A549 (cell line): Measurements from ENCODE around the gene TNS1. TPM values are rescaled to one million over a fixed set of nuclear protein-coding genes. Genes with fewer than 3 reads are reported as not detected.
A peak's percentile ranks its signal among the peaks of the same experiment; 100 is the strongest.
"Not testable (repeated sequence)": the region's sequence is repeated elsewhere in the genome, so short reads cannot be mapped to it uniquely, and the experiment has no call there.

Source experiments
- ATAC-seq, 2 experiments: fragments of 200-7000 bp in 1 of 2; fragments of >200 bp in 1 of 2; cut with Nextera tagmentation in 1 of 2; cut with Tn5 transposase in 1 of 2; 3 replicates each; pipeline versions ENCODE4 v1.8.0 to v1.9.1; 2018 to 2020; ENCODE audit warnings: mild to moderate bottlenecking in 1 of 2, moderate library complexity in 1 of 2
- CTCF ChIA-PET: fragments of 300-600 bp; sonication (Branson Sonifier 250); formaldehyde crosslinking; extraction: SDS; loops from one replicate; lab custom pipeline; 2021; ENCODE audit warnings: antibody characterized with exemption, inconsistent platforms; lab: Yijun Ruan, JAX
- POLR2A ChIA-PET: fragments of 350-600 bp; formaldehyde crosslinking; extraction: SDS; loops from one replicate; lab custom pipeline; 2021; ENCODE audit warnings: antibody characterized with exemption, inconsistent platforms; lab: Yijun Ruan, JAX
- DNase-seq, 2 experiments: peaks; one replicate each; pipeline versions ENCODE4 v3.0.0 to v3.0.0-alpha.2; 2011 to 2016; ENCODE audit warnings: low read depth in 1 of 2, low spot score in 1 of 2
- FAIRE-seq: peaks from 2 replicates; lab custom pipeline; 2011; peaks lifted over from hg19 to GRCh38; lab: Jason Lieb, UNC
- H3K27ac ChIP-seq, 2 experiments: fragments of >200 bp; sonication (Bioruptor Twin); formaldehyde crosslinking; 3 replicates each; pipeline ENCODE4 v1.5.1; 2016 to 2017
- H3K4me1 ChIP-seq: fragments of >200 bp; sonication (Bioruptor Twin); formaldehyde crosslinking; 3 replicates; pipeline ENCODE4 v1.6.1; 2016
- H3K4me2 ChIP-seq: fragments of >200 bp; sonication (Bioruptor Twin); formaldehyde crosslinking; 3 replicates; pipeline ENCODE4 v1.6.1; 2016
- H3K4me3 ChIP-seq: fragments of >200 bp; sonication (Bioruptor Twin); formaldehyde crosslinking; 3 replicates; pipeline ENCODE4 v1.5.1; 2016
- H3K9me3 ChIP-seq: fragments of >200 bp; sonication (Bioruptor Twin); formaldehyde crosslinking; 3 replicates; pipeline ENCODE4 v1.6.1; 2016
- BCL3 ChIP-seq: fragments of >200 bp; sonication (Bioruptor Twin); formaldehyde crosslinking; IDR thresholded peaks from 3 replicates; pipeline ENCODE4 v1.6.1; 2016
- CBX2 ChIP-seq: fragments of 200-600 bp; sonication (generic); IDR thresholded peaks from 2 replicates; pipeline ENCODE4 v1.6.1; 2016; ENCODE audit warnings: low read depth, mild to moderate bottlenecking, borderline replicate concordance
- CHD4 ChIP-seq: fragments of 200-600 bp; sonication (generic); IDR thresholded peaks from 2 replicates; pipeline ENCODE4 v1.6.1; 2016; ENCODE audit warnings: antibody characterized with exemption, mild to moderate bottlenecking, borderline replicate concordance
- ESRRA ChIP-seq: fragments of 150-350 bp; IDR thresholded peaks from 2 replicates; pipeline ENCODE4 v1.6.1; 2014; ENCODE audit warnings: mild to moderate bottlenecking, low read length, borderline replicate concordance
- HDAC2 ChIP-seq: fragments of 200-600 bp; sonication (generic); IDR thresholded peaks from 2 replicates; pipeline ENCODE4 v1.6.1; 2016
- JUNB ChIP-seq: fragments of >200 bp; sonication (Bioruptor Twin); formaldehyde crosslinking; IDR thresholded peaks from 2 replicates; pipeline ENCODE4 v1.6.1; 2016
- KDM1A ChIP-seq: fragments of 200-600 bp; sonication (generic); IDR thresholded peaks from 2 replicates; pipeline ENCODE4 v1.6.1; 2016; ENCODE audit warnings: low read depth, mild to moderate bottlenecking
- KDM5A ChIP-seq: fragments of 200-600 bp; sonication (generic); IDR thresholded peaks from 2 replicates; pipeline ENCODE4 v1.6.1; 2016; ENCODE audit warnings: antibody characterized with exemption, mild to moderate bottlenecking
- MYC ChIP-seq: IDR thresholded peaks from 2 replicates; pipeline ENCODE4 v1.6.1; 2012; ENCODE audit warnings: mild to moderate bottlenecking, inconsistent platforms, low read length, improper control_type of control experiment, borderline replicate concordance
- NFE2L2 ChIP-seq: fragments of 150-350 bp; conservative IDR thresholded peaks from 2 replicates; pipeline ENCODE4 v1.6.1; 2014; ENCODE audit warnings: low read length
- PBX3 ChIP-seq: IDR thresholded peaks from 2 replicates; pipeline ENCODE4 v1.6.1; 2012
- RAD21 ChIP-seq, 2 experiments: fragments of >200 bp in 1 of 2; sonication (Bioruptor Twin) in 1 of 2; formaldehyde crosslinking in 1 of 2; IDR thresholded peaks in 1 of 2; conservative IDR thresholded peaks in 1 of 2; 2 replicates in 1 of 2; 3 replicates in 1 of 2; pipeline ENCODE4 v1.6.1; 2012 to 2018; ENCODE audit warnings: inconsistent platforms in 1 of 2
- SMC3 ChIP-seq: fragments of >200 bp; sonication (Bioruptor Twin); formaldehyde crosslinking; IDR thresholded peaks from 3 replicates; pipeline ENCODE4 v1.6.1; 2018; ENCODE audit warnings: inconsistent platforms
- WGBS: methylation state at CpG from one replicate; pipeline ENCODE4 v1.1.6; 2017; ENCODE audit errors: missing lambda C conversion rate; 5-methylcytosine and 5-hydroxymethylcytosine counted together
- polyA plus RNA-seq, 4 experiments: library from polyadenylated mRNA; depleted of rRNA in 3 of 4; stranded (reverse); fragments of >200 nt; fragmentation: RNase III in 1 of 4; extraction: RNeasy Plus Mini Kit Qiagen cat#74134 plus additional on column Dnase treatment in 1 of 4; gene quantifications; 2 replicates in 3 of 4; 3 replicates in 1 of 4; pipeline ENCODE4 v1.2.3, GENCODE V29; 2011 to 2017
- TF ChIP-seq, protein P1 (sequence below): fragments of >200 bp; sonication (Bioruptor Twin); formaldehyde crosslinking; IDR thresholded peaks from 3 replicates; pipeline ENCODE4 v1.5.1; 2016
- TF ChIP-seq, protein P2 (sequence below): fragments of >200 bp; sonication (Bioruptor Twin); formaldehyde crosslinking; IDR thresholded peaks from 2 replicates; pipeline ENCODE4 v1.6.1; 2016

The TNS1 gene
- polyA plus RNA-seq, 2 of the 4 experiments (the other 2 are of a cell fraction), result 4.9 to 10.6 TPM

DNA sequence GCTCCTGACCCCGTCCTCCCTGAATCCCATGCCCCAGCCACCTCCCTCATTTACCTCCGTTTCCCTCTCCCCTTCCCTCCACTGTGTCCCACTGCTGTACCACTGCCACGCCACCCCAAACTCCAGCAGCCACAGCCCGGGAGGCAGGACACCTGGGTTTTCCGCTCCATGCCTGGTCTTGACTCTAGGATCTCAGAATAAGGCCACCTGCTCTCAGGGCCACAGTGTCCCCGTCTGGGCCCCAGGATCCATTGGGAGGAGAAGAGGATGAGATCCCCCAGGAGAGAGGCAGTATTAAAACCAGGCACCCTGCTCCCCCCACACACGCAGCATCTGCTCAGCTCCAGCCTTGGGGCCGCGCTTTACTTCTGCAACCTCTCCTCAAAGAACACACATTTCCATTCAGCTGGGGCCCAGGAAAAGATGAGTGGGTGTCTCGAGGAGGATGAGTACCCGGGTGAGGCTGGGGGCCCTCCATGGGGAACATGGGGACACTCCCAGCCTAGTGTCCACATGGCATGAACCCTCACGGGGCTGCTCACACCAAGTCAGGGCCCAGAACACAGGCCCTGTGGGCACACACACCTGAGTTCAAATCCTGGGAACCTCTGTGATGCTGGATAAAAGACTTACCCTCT lies 32.8 kb upstream of the TNS1 start:
- ChIA-PET CTCF (interaction anchor here (1.0 to 12.5 kb wide), 11 partner anchors 8 to 250 kb away, joined by 3 to 122 read pairs (median 4); partner anchors contain the start of gene RUFY4), POLR2A (no interaction called here)

GRCh38 chr2:218034497-218035213 lies 31.9 kb upstream of the TNS1 start:
- POLR2A ChIA-PET, H3K4me3 ChIP-seq, H3K9me3 ChIP-seq, H3K4me1 ChIP-seq, FAIRE-seq: not testable (repeated sequence)
- CTCF ChIA-PET, result interaction anchor here (1.0 to 12.5 kb wide), 15 partner anchors 8 to 252 kb away, joined by 3 to 122 read pairs (median 4); no protein-coding TSS in a partner anchor
- Histone ChIP-seq H3K27ac (peak overlapping the region; percentile 53 to 83; a peak in 5 of 6 replicates), H3K4me2 (peak overlapping the region; percentile 31; the same call in 1 of the 3 replicates)
- DNase-seq (peak in 1 of 2 experiments; percentile 44), ATAC-seq (peak; percentile 65 to 87)
- TF ChIP-seq SMC3 (peak; percentile 62), RAD21 (conservative IDR thresholded peaks at IDR 0.05 in 1 of 2, IDR thresholded peaks at IDR 0.05 in 1 of 2) (peak; percentile 61 to 67)
- TF ChIP-seq, protein P1, sequence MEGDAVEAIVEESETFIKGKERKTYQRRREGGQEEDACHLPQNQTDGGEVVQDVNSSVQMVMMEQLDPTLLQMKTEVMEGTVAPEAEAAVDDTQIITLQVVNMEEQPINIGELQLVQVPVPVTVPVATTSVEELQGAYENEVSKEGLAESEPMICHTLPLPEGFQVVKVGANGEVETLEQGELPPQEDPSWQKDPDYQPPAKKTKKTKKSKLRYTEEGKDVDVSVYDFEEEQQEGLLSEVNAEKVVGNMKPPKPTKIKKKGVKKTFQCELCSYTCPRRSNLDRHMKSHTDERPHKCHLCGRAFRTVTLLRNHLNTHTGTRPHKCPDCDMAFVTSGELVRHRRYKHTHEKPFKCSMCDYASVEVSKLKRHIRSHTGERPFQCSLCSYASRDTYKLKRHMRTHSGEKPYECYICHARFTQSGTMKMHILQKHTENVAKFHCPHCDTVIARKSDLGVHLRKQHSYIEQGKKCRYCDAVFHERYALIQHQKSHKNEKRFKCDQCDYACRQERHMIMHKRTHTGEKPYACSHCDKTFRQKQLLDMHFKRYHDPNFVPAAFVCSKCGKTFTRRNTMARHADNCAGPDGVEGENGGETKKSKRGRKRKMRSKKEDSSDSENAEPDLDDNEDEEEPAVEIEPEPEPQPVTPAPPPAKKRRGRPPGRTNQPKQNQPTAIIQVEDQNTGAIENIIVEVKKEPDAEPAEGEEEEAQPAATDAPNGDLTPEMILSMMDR, result peak; percentile 50
- WGBS, result 42% methylated on average over 18 of the region's 24 CpGs

More for the DNA sequence above, 32.8 kb upstream of the TNS1 start:
- TF ChIP-seq JUNB, result no peak
- no peak for TF ChIP-seq ESRRA
- TF ChIP-seq RAD21 (conservative IDR thresholded peaks at IDR 0.05 in 1 of 2, IDR thresholded peaks at IDR 0.05 in 1 of 2), result no peak
- TF ChIP-seq, all 56 proteins: peak for 0
- Histone ChIP-seq H3K4me2 (no peak overlapping the region), H3K9me3 (no peaks in the 10 kb centered on the region), H3K4me1 (peaks cover 4% of the 10 kb centered on the region; the same call in 1 of the 3 replicates), H3K27ac (no peak overlapping the region), H3K4me3 (no peak overlapping the region)
- FAIRE-seq (no peak), DNase-seq (no peak), ATAC-seq (no peak)
- 53% methylated on average over 12 of the region's 12 CpGs for WGBS

DNA sequence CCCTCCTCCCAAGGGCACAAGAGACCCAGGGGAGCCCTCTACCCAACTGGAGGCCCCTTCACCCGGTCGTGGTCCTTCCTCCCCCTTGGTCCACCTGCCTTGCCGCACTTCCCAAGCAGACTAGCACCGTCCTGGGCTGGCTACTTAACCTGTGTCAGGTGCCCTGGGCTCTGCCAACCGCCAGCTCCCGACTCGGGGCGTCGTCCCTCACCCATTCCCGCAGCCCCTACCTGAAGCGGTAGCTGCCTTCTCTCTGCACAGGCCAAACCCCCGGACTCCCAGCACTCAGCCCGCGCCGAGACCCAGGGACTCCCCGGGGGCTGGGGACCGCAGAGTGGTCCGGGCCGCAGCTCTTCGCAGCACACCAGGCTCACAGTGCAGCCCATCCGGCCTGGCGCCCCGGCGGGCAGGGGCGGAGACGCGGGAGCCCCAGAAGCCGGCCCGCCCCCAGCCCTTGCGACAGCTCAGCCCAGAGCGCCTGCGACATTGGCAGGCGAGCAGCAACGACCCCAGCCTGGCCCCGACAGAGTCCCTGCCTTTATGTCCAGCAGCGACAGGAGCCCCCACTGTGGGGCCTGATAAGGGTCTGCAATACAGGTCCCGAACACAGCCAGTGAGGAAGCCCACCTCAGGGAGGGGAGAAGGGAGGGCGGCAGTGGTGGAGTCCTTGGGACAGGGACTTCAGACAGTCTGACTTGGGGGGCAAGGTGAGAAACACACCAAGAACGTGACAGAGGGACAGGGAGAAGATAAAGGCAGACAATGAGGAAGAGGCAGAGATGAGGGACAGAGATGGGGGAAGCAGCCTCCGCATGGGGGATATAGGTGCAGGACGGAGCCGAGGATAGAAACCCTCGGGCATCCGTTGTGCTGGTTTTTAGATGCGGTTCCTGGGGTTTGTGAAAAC lies 31.0 kb upstream of the TNS1 start:
- no peak for DNase-seq
- Histone ChIP-seq H3K4me2 (no peak overlapping the region), H3K27ac (peak overlapping the region; percentile 53 to 83; a peak in 5 of 6 replicates), H3K4me3 (no peak overlapping the region), H3K4me1 (peaks cover 4% of the 10 kb centered on the region; the same call in 1 of the 3 replicates), H3K9me3 (no peaks in the 10 kb centered on the region)
- FAIRE-seq, result no peak
- no peak for TF ChIP-seq RAD21 (conservative IDR thresholded peaks at IDR 0.05 in 1 of 2, IDR thresholded peaks at IDR 0.05 in 1 of 2)
- TF ChIP-seq MYC, result no peak
- TF ChIP-seq CBX2, result no peak
- no peak for TF ChIP-seq JUNB
- TF ChIP-seq, protein P2, sequence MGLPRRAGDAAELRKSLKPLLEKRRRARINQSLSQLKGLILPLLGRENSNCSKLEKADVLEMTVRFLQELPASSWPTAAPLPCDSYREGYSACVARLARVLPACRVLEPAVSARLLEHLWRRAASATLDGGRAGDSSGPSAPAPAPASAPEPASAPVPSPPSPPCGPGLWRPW, result no peak
- TF ChIP-seq BCL3, result no peak
- TF ChIP-seq NFE2L2, result no peak
- no peak for TF ChIP-seq PBX3
- TF ChIP-seq CHD4, result no peak
- TF ChIP-seq KDM5A, result no peak
- no peak for TF ChIP-seq HDAC2
- no peak for TF ChIP-seq KDM1A
- CTCF ChIA-PET, result interaction anchor here (0.7 to 12.5 kb wide), 18 partner anchors 9 to 259 kb away, joined by 3 to 122 read pairs (median 4); no protein-coding TSS in a partner anchor
- WGBS, result 72% methylated on average over 32 of the region's 45 CpGs
- peak in 1 of 2 experiments; percentile 17; a peak in 3 of 6 replicates for ATAC-seq
- POLR2A ChIA-PET, result no interaction called here
